CD14-positive monocyte (primary cell): ENCODE measurements around the gene ANKRD12. TPM values are rescaled to one million over a fixed set of nuclear protein-coding genes. Genes with fewer than 3 reads are reported as not detected.

Experiments used
- DNase-seq, 3 donors: peaks; one replicate each; pipeline ENCODE4 v3.0.0-alpha.2; 2011 to 2022
- H2AFZ ChIP-seq: 2 replicates; pipeline ENCODE4 v1.6.0; 2012; ENCODE audit warnings: mild to moderate bottlenecking, low read depth, low read length, inconsistent platforms; ENCODE audit not compliant: insufficient read depth, poor library complexity, severe bottlenecking
- H3K27ac ChIP-seq, 2 donors: 1 replicate in 1 of 2; 2 replicates in 1 of 2; pipeline ENCODE4 v1.5.1; 2012 to 2013; ENCODE audit warnings: low read length in 2 of 2, control low read depth in 1 of 2, inconsistent platforms in 1 of 2, low read depth in 1 of 2, mild to moderate bottlenecking in 1 of 2
- H3K27me3 ChIP-seq, 2 donors: one replicate each; pipeline versions ENCODE4 v1.6.0 to v1.6.1; 2011 to 2013; ENCODE audit warnings: low read length in 2 of 2; ENCODE audit not compliant: control insufficient read depth in 2 of 2, insufficient read depth in 2 of 2
- H3K36me3 ChIP-seq, 2 donors: replicated peaks in 1 of 2; 1 replicate in 1 of 2; 2 replicates in 1 of 2; pipeline versions ENCODE4 v1.5.1 to v1.6.1; 2012 to 2013; ENCODE audit warnings: low read length in 2 of 2, control low read depth in 1 of 2, inconsistent platforms in 1 of 2, mild to moderate bottlenecking in 1 of 2; ENCODE audit not compliant: insufficient read depth in 2 of 2, control insufficient read depth in 1 of 2
- H3K4me1 ChIP-seq, 2 donors: 1 replicate in 1 of 2; 2 replicates in 1 of 2; pipeline versions ENCODE4 v1.5.1 to v1.6.1; 2012 to 2013; ENCODE audit warnings: low read length in 2 of 2, control low read depth in 1 of 2, inconsistent platforms in 1 of 2, mild to moderate bottlenecking in 1 of 2, moderate library complexity in 1 of 2; ENCODE audit not compliant: insufficient read depth in 2 of 2, control insufficient read depth in 1 of 2
- H3K4me2 ChIP-seq: replicated peaks from 2 replicates; pipeline ENCODE3; 2012; ENCODE audit warnings: low read length, moderate library complexity, mild to moderate bottlenecking; ENCODE audit not compliant: poor library complexity, severe bottlenecking; ENCODE audit errors: extremely low read depth
- H3K4me3 ChIP-seq, 3 experiments: fragments of 200-600 bp in 1 of 3; sonication (generic) in 1 of 3; replicated peaks in 1 of 3; 1 replicate in 2 of 3; 2 replicates in 1 of 3; pipeline ENCODE4 v1.5.1; 2011 to 2013; ENCODE audit warnings: low read length in 3 of 3, mild to moderate bottlenecking in 3 of 3, control low read depth in 2 of 3, low read depth in 2 of 3, inconsistent platforms in 1 of 3, moderate library complexity in 1 of 3
- H3K79me2 ChIP-seq: 2 replicates; pipeline ENCODE4 v1.6.0; 2012; ENCODE audit warnings: mild to moderate bottlenecking, control low read depth, inconsistent platforms, low read length, moderate library complexity; ENCODE audit not compliant: insufficient read depth
- H3K9ac ChIP-seq: 2 replicates; pipeline ENCODE4 v1.6.0; 2017; ENCODE audit warnings: low read length, mild to moderate bottlenecking; ENCODE audit not compliant: insufficient read depth, poor library complexity, severe bottlenecking
- H3K9me3 ChIP-seq, 2 donors: replicated peaks in 1 of 2; 1 replicate in 1 of 2; 2 replicates in 1 of 2; pipeline versions ENCODE4 v1.5.1 to v1.6.1; 2012 to 2013; ENCODE audit warnings: low read length in 2 of 2, control low read depth in 1 of 2; ENCODE audit not compliant: control insufficient read depth in 1 of 2, insufficient read depth in 1 of 2
- H4K20me1 ChIP-seq: 2 replicates; pipeline ENCODE4 v1.6.0; 2012; ENCODE audit warnings: mild to moderate bottlenecking, low read length, control low read depth, moderate library complexity; ENCODE audit not compliant: insufficient read depth
- H3K27ac Mint-ChIP-seq, 7 donors: one replicate each; pipeline ENCODE4 v1.8.0; 2020; ENCODE audit warnings: mild to moderate bottlenecking in 7 of 7, mixed read lengths in 7 of 7, moderate library complexity in 6 of 7, inconsistent platforms in 2 of 7
- H3K27me3 Mint-ChIP-seq, 3 donors: one replicate each; pipeline ENCODE4 v1.8.0; 2021 to 2022; ENCODE audit warnings: low read depth in 3 of 3, mild to moderate bottlenecking in 3 of 3, mixed read lengths in 3 of 3, moderate library complexity in 3 of 3, inconsistent platforms in 1 of 3
- H3K36me3 Mint-ChIP-seq, 2 donors: one replicate each; pipeline ENCODE4 v1.8.0; 2020; ENCODE audit warnings: mixed read lengths in 2 of 2, inconsistent platforms in 1 of 2, mild to moderate bottlenecking in 1 of 2
- H3K4me1 Mint-ChIP-seq: one replicate; pipeline ENCODE4 v1.8.0; 2020; ENCODE audit warnings: mild to moderate bottlenecking, mixed read lengths
- H3K4me3 Mint-ChIP-seq, 2 donors: one replicate each; pipeline ENCODE4 v1.8.0; 2020; ENCODE audit warnings: mild to moderate bottlenecking in 2 of 2, mixed read lengths in 2 of 2, moderate library complexity in 1 of 2
- H3K9me3 Mint-ChIP-seq, 7 donors: one replicate each; pipeline ENCODE4 v1.8.0; 2020 to 2022; ENCODE audit warnings: mixed read lengths in 7 of 7, mild to moderate bottlenecking in 6 of 7, moderate library complexity in 6 of 7, inconsistent platforms in 2 of 7
- CTCF ChIP-seq: fragments of 200-600 bp; IDR thresholded peaks from one replicate; pipeline ENCODE4 v1.8.0; 2022; ENCODE audit warnings: antibody characterized with exemption, mild to moderate bottlenecking
- WGBS: methylation state at CpG from one replicate; pipeline ENCODE4 v1.1.5; 2013; ENCODE audit warnings: missing lambda C conversion rate; ENCODE audit not compliant: insufficient coverage; 5-methylcytosine and 5-hydroxymethylcytosine counted together
- intact Hi-C, 2 donors: fragments of 100-400 bp; cut with micrococcal nuclease; formaldehyde crosslinking; loops; one replicate each; pipeline versions ENCODE4 v1.15.0 to v1.15.1; 2023
- polyA plus RNA-seq, 3 donors: library from polyadenylated mRNA; depleted of rRNA in 1 of 3; unstranded in 2 of 3; stranded (reverse) in 1 of 3; fragments of 300-500 nt in 2 of 3; fragments of >200 nt in 1 of 3; fragmentation: Illumina TruSeq in 2 of 3; gene quantifications; 1 replicate in 2 of 3; 2 replicates in 1 of 3; pipeline ENCODE4 v1.2.3, GENCODE V29; 2012 to 2021

ANKRD12 gene
- polyA plus RNA-seq, 3 donors: 9.3 to 15.5 (median 15.4) TPM

GRCh38 chr18:9292047-9292446 lies 155.5 kb downstream of the ANKRD12 start:
- H3K27ac ChIP-seq: no peak overlapping the region
- H2AFZ ChIP-seq: no peak overlapping the region
- H3K4me1 ChIP-seq: no peaks in the 10 kb centered on the region
- no peak overlapping the region for H3K27ac Mint-ChIP-seq
- TF ChIP-seq CTCF: no peak
- peaks cover 25 to 43% of the 10 kb centered on the region in 2 donors for H3K9me3 ChIP-seq
- no peak overlapping the region for H3K4me3 Mint-ChIP-seq
- 100% methylated on average over 2 of the region's 2 CpGs for WGBS
- no peaks in the 10 kb centered on the region for H3K36me3 ChIP-seq
- no peaks in the 10 kb centered on the region for H4K20me1 ChIP-seq
- H3K4me3 ChIP-seq: no peak overlapping the region
- H3K36me3 Mint-ChIP-seq: no peaks in the 10 kb centered on the region
- H3K27me3 Mint-ChIP-seq: no peaks in the 10 kb centered on the region
- H3K4me1 Mint-ChIP-seq: no peaks in the 10 kb centered on the region
- no peak overlapping the region for H3K4me2 ChIP-seq
- H3K27me3 ChIP-seq: no peaks in the 10 kb centered on the region
- H3K9ac ChIP-seq: no peak overlapping the region
- intact Hi-C loops: no loop called here
- H3K79me2 ChIP-seq: no peaks in the 10 kb centered on the region
- no peak for DNase-seq
- peaks cover 22 to 58% (median 48%) of the 10 kb centered on the region in 7 donors for H3K9me3 Mint-ChIP-seq

GRCh38 chr18:9293948-9294347 lies 157.4 kb downstream of the ANKRD12 start:
- Histone ChIP-seq H3K9me3 (peaks cover 25 to 50% of the 10 kb centered on the region in 2 donors), H3K27me3 (no peaks in the 10 kb centered on the region), H3K36me3 (no peaks in the 10 kb centered on the region), H3K4me2 (no peak overlapping the region), H3K4me3 (no peak overlapping the region), H3K4me1 (no peaks in the 10 kb centered on the region), H4K20me1 (no peaks in the 10 kb centered on the region), H2AFZ (no peak overlapping the region), H3K9ac (no peak overlapping the region), H3K27ac (no peak overlapping the region), H3K79me2 (no peaks in the 10 kb centered on the region)
- DNase-seq: no peak
- peaks cover 28 to 61% (median 51%) of the 10 kb centered on the region in 7 donors for H3K9me3 Mint-ChIP-seq
- intact Hi-C loops: no loop called here
- WGBS: no CpG with 5 or more reads among the region's 1 CpG
- H3K4me1 Mint-ChIP-seq: no peaks in the 10 kb centered on the region
- no peak overlapping the region for H3K27ac Mint-ChIP-seq
- no peaks in the 10 kb centered on the region for H3K27me3 Mint-ChIP-seq
- TF ChIP-seq CTCF: no peak
- H3K4me3 Mint-ChIP-seq: no peak overlapping the region
- no peaks in the 10 kb centered on the region for H3K36me3 Mint-ChIP-seq
